Glomerular endothelial cell (primary cell): ENCODE measurements around the gene DLK1. TPM values are rescaled to one million over a fixed set of nuclear protein-coding genes. Genes with fewer than 3 reads are reported as not detected.

Experiments
- DNase-seq: peaks from one replicate; pipeline ENCODE4 v3.0.0-alpha.2; 2011; ENCODE audit warnings: low read depth, low spot score; ENCODE audit errors: extremely low read depth
- total RNA-seq: library from RNA; depleted of rRNA; stranded (reverse); fragments of >200 nt; gene quantifications from 2 replicates; pipeline ENCODE4 v1.2.3, GENCODE V29; 2015

The DLK1 gene
- total RNA-seq, 1 donor from 2014 or later, result not detected

DNA sequence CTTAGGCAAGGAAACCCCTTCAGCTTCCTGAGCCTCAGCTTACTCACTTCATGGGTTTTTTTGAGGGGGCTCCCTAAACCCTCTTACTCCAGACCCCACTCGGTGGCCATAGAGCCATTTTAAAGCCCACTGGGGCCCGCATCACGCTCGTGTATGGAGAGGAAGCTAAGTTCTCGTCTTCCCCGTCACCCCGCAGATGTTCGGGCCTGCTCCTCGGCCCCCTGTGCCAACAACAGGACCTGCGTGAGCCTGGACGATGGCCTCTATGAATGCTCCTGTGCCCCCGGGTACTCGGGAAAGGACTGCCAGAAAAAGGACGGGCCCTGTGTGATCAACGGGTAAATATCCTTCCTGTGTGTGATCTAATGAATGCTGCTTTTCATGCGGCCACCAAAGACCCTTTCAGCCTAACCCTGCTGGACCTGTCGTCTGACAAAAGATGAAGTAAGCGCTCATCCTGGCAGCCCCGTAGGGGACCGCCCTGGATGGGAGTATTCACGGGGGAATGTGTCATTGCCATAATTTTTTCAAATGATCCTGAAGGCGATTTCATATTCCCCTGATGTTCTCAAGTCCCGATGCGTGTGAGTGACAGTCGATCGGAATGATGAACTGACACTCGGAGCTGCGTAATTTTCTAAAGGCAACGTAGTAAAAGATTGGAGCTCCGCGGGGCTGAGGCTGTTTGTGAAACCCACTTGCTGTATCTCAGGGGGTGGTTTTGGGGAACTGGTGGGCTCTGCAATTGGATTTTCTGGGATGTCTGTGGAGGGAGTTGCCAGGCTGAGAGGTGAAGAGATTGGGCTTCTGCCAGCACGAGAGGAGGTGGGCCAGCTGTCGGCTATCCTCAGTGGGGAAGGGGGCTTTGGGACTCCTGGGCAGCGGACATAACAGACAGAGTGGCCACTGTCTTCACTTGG, 5.4 kb downstream of the DLK1 start:
- DNase-seq, result no peak

DNA sequence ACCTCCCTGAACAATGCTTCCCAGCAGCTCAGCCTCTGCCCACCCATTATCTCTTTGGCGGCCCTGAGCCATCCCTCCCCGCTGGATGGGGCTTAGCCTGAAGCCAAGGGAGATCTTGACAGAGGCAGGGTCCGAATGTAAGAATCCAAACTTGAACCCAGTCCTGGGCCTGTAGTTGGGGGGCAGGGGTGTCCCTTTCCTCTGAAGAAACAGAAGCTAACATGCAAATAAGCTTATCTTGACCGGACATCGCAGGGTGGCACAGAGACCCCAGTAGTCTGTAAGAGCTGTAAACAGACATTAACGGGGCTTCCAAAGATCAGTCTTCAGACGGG, 6.0 kb downstream of the DLK1 start:
- DNase-seq, result no peak

DNA sequence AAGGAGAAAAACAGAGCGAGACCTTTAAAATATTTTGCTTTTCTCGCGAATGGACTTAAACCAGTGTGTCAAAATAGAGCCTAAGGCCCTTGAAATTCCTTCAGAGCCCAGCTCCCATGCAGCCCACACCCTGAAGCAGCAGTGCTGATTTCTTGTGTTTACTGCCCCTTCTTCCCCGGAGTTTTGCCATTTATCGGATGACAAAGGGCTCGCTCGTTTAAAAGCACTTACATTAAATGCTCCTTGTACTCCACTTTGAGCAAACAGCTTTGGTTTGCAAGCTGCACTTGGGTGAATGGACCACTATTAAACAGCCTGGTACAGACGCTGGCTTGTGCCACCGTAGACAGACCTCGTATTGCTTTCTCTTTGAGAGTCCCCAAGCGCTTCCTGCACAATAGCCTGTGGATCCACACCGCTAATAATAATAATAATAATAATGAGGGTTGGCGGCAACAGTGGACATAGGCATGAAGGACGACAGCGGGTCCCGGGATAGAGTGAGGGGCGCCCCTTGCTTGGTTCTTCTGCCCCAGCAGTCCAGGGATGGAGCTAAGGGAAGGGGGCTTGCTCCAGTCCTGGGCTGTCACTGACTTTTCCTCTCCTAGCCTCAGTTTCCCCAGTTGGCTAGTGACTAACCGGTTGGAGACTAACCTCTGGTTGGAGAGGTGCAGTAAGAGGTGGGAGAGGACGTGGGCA, 6.6 kb downstream of the DLK1 start:
- no peak for DNase-seq

DNA sequence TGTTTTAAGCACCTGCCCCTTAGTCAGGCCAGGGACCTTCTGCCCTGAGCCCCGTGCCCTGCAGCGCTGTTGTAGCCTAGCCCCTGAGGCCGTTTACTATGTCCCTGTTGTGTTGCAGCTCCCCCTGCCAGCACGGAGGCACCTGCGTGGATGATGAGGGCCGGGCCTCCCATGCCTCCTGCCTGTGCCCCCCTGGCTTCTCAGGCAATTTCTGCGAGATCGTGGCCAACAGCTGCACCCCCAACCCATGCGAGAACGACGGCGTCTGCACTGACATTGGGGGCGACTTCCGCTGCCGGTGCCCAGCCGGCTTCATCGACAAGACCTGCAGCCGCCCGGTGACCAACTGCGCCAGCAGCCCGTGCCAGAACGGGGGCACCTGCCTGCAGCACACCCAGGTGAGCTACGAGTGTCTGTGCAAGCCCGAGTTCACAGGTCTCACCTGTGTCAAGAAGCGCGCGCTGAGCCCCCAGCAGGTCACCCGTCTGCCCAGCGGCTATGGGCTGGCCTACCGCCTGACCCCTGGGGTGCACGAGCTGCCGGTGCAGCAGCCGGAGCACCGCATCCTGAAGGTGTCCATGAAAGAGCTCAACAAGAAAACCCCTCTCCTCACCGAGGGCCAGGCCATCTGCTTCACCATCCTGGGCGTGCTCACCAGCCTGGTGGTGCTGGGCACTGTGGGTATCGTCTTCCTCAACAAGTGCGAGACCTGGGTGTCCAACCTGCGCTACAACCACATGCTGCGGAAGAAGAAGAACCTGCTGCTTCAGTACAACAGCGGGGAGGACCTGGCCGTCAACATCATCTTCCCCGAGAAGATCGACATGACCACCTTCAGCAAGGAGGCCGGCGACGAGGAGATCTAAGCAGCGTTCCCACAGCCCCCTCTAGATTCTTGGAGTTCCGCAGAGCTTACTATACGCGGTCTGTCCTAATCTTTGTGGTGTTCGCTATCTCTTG, 7.6 kb downstream of the DLK1 start:
- no peak for DNase-seq

DNA sequence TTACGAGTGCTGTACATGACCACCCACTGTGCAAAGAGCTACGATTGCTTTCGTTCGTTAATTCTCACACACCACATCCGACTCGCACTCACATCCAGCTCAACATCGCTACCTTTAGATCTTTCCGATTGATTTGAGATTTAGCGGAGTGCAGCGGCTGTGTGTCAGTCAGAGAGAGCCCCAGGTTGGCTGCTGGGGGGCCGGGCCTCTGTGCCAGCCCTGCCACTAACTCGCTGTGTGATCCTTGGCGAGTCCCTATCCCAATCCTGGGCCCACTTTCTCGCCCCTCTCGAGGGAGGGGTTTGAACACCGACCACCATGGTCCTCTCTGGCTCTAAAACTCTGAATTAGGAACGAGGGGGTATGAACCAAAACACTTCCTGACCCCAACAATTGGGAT, 8.6 kb downstream of the DLK1 start:
- DNase-seq, result no peak

DNA sequence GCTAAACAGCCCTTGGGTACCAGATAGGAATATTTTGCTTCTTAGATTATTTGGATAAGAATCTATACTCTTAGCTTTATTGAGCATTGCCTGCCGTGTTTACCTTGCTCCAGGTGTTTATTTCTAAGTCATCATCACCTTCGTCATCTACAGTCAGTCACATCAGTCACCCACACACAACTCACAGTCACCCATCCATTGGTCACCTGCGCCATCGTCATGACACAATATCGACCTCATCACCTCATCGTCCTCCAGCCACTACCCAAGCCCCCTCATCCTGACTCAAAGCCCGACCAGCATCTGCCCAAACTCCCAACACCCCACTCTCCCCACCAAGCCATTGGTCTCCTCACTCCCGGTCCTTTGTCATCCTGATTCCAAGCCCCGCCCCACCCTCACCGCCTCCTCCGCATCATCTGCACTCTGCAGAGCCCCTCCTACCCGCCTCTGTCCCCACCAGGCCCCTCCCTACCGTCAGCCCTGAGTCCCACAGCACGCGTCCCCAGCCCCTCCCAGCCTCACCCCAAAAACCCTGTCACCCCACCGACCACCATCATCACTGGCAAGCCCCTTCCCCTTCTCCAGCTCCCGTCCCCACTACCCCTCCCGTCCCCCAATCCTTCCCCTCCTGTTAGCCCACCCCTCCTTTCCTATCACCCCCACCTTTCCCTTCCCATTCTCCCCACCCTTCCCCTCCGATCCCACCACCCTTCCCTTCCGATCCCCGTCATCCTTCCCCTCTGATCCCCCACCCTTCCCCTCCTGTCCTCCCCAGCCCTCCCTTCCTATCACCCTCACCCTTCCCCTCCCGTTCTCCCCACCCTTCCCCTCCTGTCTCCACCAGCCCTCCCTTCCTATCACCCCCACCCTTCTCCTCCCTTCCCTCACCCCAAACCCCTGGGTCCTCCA, 9.8 kb downstream of the DLK1 start:
- no peak for DNase-seq

DNA sequence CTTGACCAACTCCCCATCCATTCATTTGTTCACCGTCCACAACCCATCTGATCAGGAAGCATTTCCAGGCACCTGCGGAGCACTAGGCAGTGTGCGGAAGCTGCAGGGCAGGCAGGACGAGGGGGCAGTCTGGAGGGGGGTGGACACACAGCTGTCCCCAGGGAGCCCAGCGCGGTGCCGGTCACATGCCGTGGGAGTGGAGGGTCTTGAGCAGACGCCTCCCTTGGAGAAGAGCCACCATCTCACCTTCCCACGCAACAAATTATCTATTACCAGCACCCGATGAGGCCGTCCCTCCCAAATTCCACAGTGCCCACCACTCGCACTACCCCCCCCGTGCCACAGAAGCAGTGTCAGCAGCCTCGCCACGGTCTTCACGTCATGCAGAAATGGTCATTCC, 10.8 kb downstream of the DLK1 start:
- DNase-seq, result no peak

DNA sequence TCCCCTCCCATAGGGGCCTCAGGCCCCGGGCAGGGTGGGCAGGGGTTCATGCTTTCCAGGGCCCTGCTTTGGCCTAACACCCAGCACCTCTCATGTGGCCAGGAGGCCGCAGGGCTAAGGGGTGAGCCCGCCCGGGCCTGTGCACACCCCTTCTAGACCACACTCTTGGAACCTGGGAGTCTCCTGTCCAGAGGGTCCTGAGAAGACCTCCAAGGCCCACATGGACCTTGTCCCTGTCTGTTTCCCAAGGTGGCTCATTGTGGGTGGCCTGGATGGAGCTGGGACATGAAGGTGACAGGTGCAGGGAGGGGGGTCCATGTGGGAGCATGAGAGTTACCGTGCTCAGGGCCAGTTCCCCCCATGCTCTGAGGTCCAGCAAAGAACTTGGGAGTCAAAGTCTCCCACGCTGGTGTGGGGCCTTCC, 11.6 kb downstream of the DLK1 start:
- DNase-seq, result no peak

DNA sequence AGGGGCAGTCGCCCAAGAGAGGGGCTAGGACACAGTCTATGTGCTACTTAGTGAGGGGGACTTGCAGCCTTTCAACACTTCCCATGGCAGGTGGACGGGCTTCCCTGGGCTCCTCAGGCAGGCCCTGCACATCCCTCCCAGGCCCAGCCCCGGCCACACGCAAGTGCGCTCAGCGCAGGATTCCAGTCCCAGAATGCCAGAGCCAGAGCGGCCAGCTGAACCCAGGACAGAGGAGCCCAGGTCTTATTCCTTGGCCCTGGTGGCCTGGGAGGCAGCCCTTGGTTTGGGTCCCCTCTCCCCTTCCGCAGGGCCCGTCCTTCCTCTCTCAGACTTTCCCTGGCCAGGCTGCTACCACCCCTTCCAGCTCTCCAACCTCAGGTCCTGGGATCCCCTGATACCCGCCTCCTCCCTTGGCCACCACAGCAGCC, 12.0 kb downstream of the DLK1 start:
- DNase-seq, result no peak

DNA sequence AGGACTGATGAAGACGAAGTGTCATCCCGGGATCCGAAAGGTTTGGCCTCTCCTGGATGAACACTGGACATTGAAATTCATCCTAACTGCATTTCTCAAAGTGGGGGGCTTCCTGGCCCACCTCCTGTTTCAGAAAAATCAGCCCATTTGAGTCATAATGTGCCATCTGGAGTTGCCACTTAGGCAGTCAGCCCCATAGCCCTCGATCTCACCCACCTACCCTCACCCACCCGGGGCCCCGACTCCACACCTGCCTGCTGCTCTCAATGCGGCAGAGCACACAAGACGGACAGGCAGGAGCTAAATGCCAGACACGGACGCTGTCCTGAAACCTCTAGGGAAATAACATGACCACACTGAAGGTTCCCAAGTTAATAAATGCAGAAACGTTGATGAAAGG, 12.6 kb downstream of the DLK1 start:
- DNase-seq, result no peak

DNA sequence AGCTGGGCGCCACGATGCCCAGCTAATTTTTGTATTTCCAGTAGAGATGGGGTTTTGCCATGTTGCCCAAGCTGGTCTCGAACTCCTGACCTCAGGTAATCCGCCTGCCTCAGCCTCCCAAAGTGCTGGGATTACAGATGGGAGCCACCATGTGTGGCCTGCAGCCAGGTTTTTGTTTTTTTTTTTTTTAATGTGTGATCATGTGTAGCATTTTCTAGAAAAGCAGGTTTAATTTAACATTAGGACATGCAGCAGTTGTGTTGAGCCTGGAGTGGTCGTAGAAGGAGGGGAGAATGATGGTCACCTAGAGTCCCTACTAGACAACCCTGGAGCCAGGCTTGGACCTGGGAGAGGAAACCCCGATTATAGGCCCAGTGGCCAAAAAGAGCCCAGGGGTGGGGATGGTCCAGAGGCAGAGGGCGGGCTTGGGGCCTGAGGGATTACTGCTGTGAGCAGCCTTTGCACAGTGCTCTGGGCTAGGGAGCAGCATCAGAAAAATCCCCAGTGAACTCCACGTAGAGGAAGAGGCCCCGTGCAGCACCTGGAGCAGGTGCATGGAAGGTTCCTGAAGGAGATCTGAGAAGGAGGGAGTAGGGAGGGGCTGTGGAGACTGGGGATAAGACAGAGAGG, 13.6 kb downstream of the DLK1 start:
- no peak for DNase-seq

DNA sequence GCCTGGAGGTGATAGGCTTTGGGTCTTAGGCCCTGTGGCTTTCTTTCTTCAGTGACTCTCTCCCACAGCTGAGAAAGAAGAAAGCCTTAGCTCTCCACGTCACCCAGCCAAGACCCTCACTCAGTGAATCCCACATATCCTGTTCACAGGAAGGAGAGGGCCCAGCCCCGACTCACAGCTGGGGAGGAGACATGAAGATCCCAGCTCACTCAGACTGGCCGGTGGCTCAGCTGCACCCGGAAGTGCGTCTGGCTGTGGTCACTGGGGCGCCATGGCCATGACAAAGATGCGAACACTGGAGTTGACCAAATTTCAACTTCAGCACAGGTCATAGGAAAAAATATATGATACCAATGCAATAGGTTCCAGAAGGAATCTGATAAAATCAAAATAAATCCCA, 14.2 kb downstream of the DLK1 start:
- DNase-seq, result no peak

DNA sequence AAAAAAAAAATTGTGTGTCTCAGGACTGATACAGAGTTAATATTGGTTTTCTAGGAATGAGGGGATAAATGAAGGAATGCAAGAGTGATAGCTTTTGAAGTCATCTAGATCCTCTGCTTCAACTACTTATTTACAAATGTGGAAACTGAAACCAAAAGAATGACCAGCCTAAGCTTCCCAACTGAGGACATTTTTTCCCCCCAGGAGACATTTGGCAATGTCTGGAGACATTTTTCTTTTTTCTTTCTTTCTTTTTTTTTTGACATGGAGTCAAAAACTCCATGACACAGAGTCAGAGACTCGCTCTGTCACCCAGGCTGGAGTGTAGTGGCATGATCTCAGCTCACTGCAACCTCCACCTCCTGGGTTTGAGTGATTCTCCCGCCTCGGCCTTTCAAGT, 15.3 kb downstream of the DLK1 start:
- no peak for DNase-seq

DNA sequence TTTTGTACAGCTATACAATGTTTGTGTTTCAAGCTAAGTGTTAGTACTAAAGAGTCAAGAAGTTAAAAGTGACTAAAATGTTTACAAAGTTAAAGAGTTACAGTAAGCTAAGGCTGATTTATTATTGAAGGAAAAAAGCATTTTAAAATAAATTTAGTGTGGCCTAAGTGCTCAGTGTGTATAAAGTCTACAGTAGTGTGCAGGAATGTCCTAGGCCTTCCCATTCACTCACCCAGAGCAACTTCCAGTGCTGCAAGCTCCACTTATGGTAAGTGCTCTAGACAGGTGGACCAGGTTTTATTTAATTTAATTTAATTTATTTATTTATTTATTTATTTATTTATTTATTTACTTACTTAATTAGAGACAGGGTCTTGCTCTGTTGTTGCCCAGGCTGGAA, 19.6 kb downstream of the DLK1 start:
- DNase-seq, result no peak

DNA sequence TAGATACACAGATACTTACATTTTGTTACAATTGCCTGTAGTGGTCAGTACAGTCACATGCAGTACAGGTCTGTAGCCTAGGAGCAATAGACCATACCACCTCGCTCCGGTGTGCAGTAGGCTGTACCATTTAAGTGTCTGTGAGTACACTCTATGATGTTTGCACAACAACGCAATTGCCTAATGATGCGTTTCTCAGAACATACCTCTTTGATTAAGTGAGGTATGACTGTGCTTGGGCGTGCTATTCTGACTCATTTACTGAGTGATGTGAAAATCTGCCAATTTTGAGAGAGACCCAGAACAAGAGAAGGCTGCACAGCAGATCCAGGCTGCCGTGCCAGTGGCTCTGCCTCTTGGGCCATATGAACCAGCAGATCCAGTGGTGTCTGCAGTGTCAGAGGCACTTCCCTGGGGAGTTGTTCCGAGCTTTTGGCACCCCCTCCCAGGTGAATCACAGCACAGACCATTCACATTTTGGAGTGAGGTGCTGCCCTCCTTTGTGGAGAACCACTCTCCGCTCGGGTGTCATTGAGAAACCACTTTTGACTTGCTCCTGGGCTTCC, 20.4 kb downstream of the DLK1 start:
- no peak for DNase-seq

DNA sequence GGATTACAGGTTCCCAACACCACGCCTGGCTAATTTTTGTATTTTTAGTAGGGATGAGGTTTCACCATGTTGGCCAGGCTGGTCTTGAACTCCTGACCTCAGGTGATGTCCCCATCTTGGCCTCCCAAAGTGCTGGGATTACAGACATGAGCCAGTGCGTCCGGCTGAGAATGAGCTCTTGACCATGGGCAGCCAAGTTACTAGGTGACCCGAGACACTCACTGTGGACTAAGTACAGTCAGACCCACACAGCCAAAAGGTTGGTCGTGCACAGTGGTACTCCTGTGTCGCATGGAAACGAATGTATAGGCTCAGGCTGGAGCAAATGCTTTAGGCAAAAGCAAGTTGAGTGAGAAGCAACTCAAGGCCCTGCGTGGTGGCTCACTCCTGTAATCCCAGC, 21.0 kb downstream of the DLK1 start:
- DNase-seq, result no peak

DNA sequence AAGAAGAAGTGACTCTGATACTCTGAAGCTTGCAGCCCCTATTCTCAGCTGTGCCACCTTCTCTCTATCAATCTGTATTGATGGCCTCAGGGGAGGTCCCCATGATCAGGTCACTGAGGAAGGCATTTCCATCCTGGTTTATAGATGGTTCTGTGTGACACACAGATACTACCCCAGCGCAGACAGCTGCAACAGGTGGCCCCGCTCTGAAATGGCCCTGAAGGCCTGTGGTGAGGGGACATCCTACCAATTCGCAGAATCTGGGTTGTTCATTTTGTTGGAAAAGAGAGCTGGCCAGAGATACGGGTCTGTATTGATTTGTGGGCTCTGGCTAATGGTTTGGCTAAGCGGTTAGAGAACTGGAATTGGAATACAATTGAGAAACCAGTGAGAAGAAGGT, 21.7 kb downstream of the DLK1 start:
- DNase-seq, result no peak

DNA sequence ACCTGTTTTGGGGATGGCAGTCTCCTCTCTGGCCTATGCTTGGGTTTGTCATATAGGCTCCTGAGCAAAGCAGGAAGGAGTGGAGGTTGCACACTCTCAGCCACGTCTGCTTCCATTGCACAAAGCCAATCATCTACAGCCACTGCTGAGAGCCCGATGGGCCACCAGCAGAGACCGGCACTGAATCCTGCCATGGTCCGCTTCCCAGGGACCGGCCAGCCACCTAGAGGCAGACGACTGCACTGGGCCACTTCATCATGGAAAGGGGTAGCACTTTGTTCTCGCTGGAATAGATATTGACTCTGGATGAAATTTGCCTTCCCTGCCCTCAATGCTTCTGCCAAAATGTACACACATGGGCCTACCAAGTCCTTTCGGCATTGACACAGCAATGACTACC, 22.3 kb downstream of the DLK1 start:
- DNase-seq, result no peak

DNA sequence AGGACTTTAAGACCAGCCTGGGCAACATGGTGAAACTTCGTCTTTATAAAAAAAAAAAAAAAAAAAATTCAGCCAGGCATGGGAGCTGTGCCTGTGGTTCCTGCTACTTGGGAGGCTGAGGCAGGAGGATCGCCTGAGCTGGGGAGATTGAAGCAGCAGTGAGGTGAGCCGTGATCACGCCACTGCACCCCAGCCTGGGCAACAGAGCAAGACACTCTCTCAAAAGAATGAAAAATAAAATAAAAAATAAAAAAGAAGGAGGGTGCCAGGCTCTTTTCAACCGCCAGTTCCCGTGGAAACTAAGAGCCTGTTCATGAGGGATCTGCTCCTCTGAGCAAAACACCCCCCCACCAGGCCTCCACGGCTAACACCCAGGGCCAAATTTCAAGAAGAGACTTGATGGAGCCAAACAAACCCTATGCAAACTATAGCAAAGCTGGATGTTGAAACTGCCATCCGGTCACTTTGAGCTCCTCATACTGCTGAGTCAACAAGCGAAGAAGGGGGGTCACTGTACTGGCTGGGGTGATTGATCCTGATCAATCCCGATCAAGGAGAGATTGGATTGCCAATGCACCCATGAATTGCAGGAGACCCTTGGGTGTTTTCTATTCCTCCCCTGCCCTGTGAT, 23.4 kb downstream of the DLK1 start:
- no peak for DNase-seq
